Astrocyte (in vitro differentiated cells and primary cell): ENCODE measurements around the gene SRRT.

Experiments
- CTCF ChIP-seq: IDR thresholded peaks from 2 replicates; pipeline ENCODE4 v1.5.1; 2011; ENCODE audit warnings: low read depth, mild to moderate bottlenecking, inconsistent platforms, low read length, moderate library complexity; ENCODE audit not compliant: insufficient read depth
- EZH2 ChIP-seq: IDR thresholded peaks from 2 replicates; pipeline ENCODE4 v1.6.1; 2012; ENCODE audit warnings: mild to moderate bottlenecking, low read length, inconsistent platforms; ENCODE audit not compliant: insufficient read depth

- TF ChIP-seq CTCF (no peak), EZH2 (no peak)
These were observed 1.2 kb upstream of the SRRT start for GRCh38 chr7:100873599-100874299.
